Osteoblast (primary cell): ENCODE measurements around the gene WBP1. TPM values are rescaled to one million over a fixed set of nuclear protein-coding genes. Genes with fewer than 3 reads are reported as not detected.
A peak's percentile ranks its signal among the peaks of the same experiment; 100 is the strongest.

ENCODE experiments used
- DNase-seq: peaks from one replicate; pipeline ENCODE4 v3.0.0; 2011; ENCODE audit warnings: low spot score, mixed read lengths; ENCODE audit not compliant: insufficient read length; ENCODE audit errors: missing footprints
- H2AFZ ChIP-seq: 2 replicates; pipeline ENCODE4 v1.6.0; 2011; ENCODE audit warnings: mild to moderate bottlenecking, low read length
- H3K27ac ChIP-seq: 2 replicates; pipeline ENCODE4 v1.5.1; 2011; ENCODE audit warnings: mild to moderate bottlenecking, low read depth, low read length, moderate library complexity
- H3K27me3 ChIP-seq: 2 replicates; pipeline ENCODE4 v1.6.0; 2012; ENCODE audit warnings: mild to moderate bottlenecking, control low read depth, inconsistent platforms, low read length, moderate library complexity; ENCODE audit not compliant: insufficient read depth
- H3K36me3 ChIP-seq: 2 replicates; pipeline ENCODE4 v1.5.1; 2011; ENCODE audit warnings: mild to moderate bottlenecking, low read length, control low read depth, moderate library complexity; ENCODE audit not compliant: insufficient read depth
- H3K4me1 ChIP-seq: 2 replicates; pipeline ENCODE4 v1.5.1; 2011; ENCODE audit warnings: mild to moderate bottlenecking, low read length, control low read depth, moderate library complexity; ENCODE audit not compliant: insufficient read depth
- H3K4me2 ChIP-seq: 2 replicates; pipeline ENCODE4 v1.6.0; 2011; ENCODE audit warnings: mild to moderate bottlenecking, low read length; ENCODE audit not compliant: insufficient read depth
- H3K4me3 ChIP-seq: fragments of 200-600 bp; sonication (generic); 3 replicates; pipeline ENCODE4 v1.5.1; 2012; ENCODE audit warnings: mild to moderate bottlenecking, low read length, inconsistent platforms; ENCODE audit not compliant: insufficient read depth
- H3K79me2 ChIP-seq: 2 replicates; pipeline ENCODE4 v1.6.0; 2012; ENCODE audit warnings: mild to moderate bottlenecking, low read length, control low read depth, inconsistent platforms; ENCODE audit not compliant: insufficient read depth
- H3K9me3 ChIP-seq: 2 replicates; pipeline ENCODE4 v1.5.1; 2011; ENCODE audit warnings: low read depth, low read length, control low read depth
- H4K20me1 ChIP-seq: 2 replicates; pipeline ENCODE4 v1.6.0; 2012; ENCODE audit warnings: mild to moderate bottlenecking, low read length, control low read depth; ENCODE audit not compliant: insufficient read depth
- CTCF ChIP-seq: IDR thresholded peaks from 2 replicates; pipeline ENCODE4 v1.5.1; 2011; ENCODE audit warnings: mild to moderate bottlenecking, low read depth, low read length, moderate library complexity; ENCODE audit errors: extremely low read depth
- total RNA-seq: library from RNA; depleted of rRNA; stranded (reverse); fragments of >200 nt; gene quantifications from 2 replicates; pipeline ENCODE4 v1.2.3, GENCODE V29; 2012

The WBP1 gene
- total RNA-seq, 1 donor, result 35.5 TPM

GRCh38 chr2:74471332-74472065 is 13.3 kb downstream of the WBP1 start:
- no peaks in the 10 kb centered on the region for H3K79me2 ChIP-seq
- peaks cover 14% of the 10 kb centered on the region for H3K4me1 ChIP-seq
- DNase-seq, result no peak
- H3K36me3 ChIP-seq, result peaks cover 16% of the 10 kb centered on the region
- no peaks in the 10 kb centered on the region for H3K27me3 ChIP-seq
- H2AFZ ChIP-seq, result peak overlapping the region; percentile 96
- peak overlapping the region; percentile 70 for H3K27ac ChIP-seq
- H4K20me1 ChIP-seq, result no peaks in the 10 kb centered on the region
- peak overlapping the region; percentile 90 for H3K4me2 ChIP-seq
- H3K9me3 ChIP-seq, result no peaks in the 10 kb centered on the region
- no peak for TF ChIP-seq CTCF
- H3K4me3 ChIP-seq, result peak overlapping the region; percentile 81

- H4K20me1 ChIP-seq, result no peaks in the 10 kb centered on the region
- H3K4me2 ChIP-seq, result peak within 1 kb of the TSS; percentile 90
- H2AFZ ChIP-seq, result peak within 1 kb of the TSS; percentile 96
- peaks cover 16% of the 10 kb centered on the region for H3K36me3 ChIP-seq
- H3K27me3 ChIP-seq, result no peaks in the 10 kb centered on the region
- peaks cover under 1% of the 10 kb centered on the region for H3K79me2 ChIP-seq
- peak within 1 kb of the TSS; percentile 70 for H3K27ac ChIP-seq
- no peak for TF ChIP-seq CTCF
- peaks cover 14% of the 10 kb centered on the region for H3K4me1 ChIP-seq
- peak within 1 kb of the TSS; percentile 81 for H3K4me3 ChIP-seq
- DNase-seq, result peak; percentile 95
- no peaks in the 10 kb centered on the region for H3K9me3 ChIP-seq
These were observed 14.1 kb downstream of the WBP1 start, which contains the start of gene MRPL53 for GRCh38 chr2:74472086-74472944. Gene MRPL53 (minus strand): TSS chr2:74472680. CDS start chr2:74472660, 20 bp downstream.

- Histone ChIP-seq H3K79me2 (peaks cover 3% of the 10 kb centered on the region), H4K20me1 (no peaks in the 10 kb centered on the region), H3K9me3 (no peaks in the 10 kb centered on the region), H2AFZ (peak overlapping the region; percentile 96), H3K36me3 (peaks cover 18% of the 10 kb centered on the region), H3K27ac (peak overlapping the region; percentile 70), H3K27me3 (no peaks in the 10 kb centered on the region), H3K4me2 (peak overlapping the region; percentile 90), H3K4me3 (peak overlapping the region; percentile 81), H3K4me1 (peaks cover 14% of the 10 kb centered on the region)
- no peak for DNase-seq
- no peak for TF ChIP-seq CTCF
These were observed 14.7 kb downstream of the WBP1 start for GRCh38 chr2:74472945-74473258.

GRCh38 chr2:74474481-74474880 is 16.2 kb downstream of the WBP1 start:
- Histone ChIP-seq H3K79me2 (peaks cover 3% of the 10 kb centered on the region), H3K4me2 (no peak overlapping the region), H3K9me3 (no peaks in the 10 kb centered on the region), H3K36me3 (peaks cover 20% of the 10 kb centered on the region), H3K4me1 (peaks cover 14% of the 10 kb centered on the region), H3K27me3 (no peaks in the 10 kb centered on the region), H3K4me3 (no peak overlapping the region), H3K27ac (no peak overlapping the region), H2AFZ (no peak overlapping the region), H4K20me1 (no peaks in the 10 kb centered on the region)
- TF ChIP-seq CTCF, result no peak
- no peak for DNase-seq
